Endothelial cell of umbilical vein (primary cell): ENCODE data around the gene RSPRY1. TPM values are rescaled to one million over a fixed set of nuclear protein-coding genes. Genes with fewer than 3 reads are reported as not detected.
"Not testable (repeated sequence)": the region's sequence is repeated elsewhere in the genome, so short reads cannot be mapped to it uniquely, and the experiment has no call there.

Source experiments
- BruUV-seq: library from RNA; stranded (reverse); fragments of 400-500 nt; replicated peaks from 2 replicates; lab custom pipeline; 2021; lab: Mats Ljungman, UMichigan
- CTCF ChIA-PET: fragments of 300-600, 350-600 bp; sonication (Branson Sonifier 250); formaldehyde crosslinking; loops from one replicate; lab custom pipeline; 2021; ENCODE audit warnings: antibody characterized with exemption, inconsistent platforms; lab: Charles Lee
- POLR2A ChIA-PET: fragments of 300-600, 350-600 bp; sonication (Branson Sonifier 250); formaldehyde crosslinking; loops from one replicate; lab custom pipeline; 2021; ENCODE audit warnings: antibody characterized with exemption, inconsistent platforms; lab: Charles Lee
- DNase-seq: peaks from one replicate; pipeline ENCODE4 v3.0.0-alpha.2; 2011; ENCODE audit warnings: low read depth, low spot score
- FAIRE-seq: peaks from 2 replicates; lab custom pipeline; 2011; peaks lifted over from hg19 to GRCh38; lab: Jason Lieb, UNC
- H2AFZ ChIP-seq: 2 replicates; pipeline ENCODE4 v1.6.0; 2012; ENCODE audit warnings: low read depth, low read length, control low read depth, inconsistent platforms
- H3K27ac ChIP-seq: 2 replicates; pipeline ENCODE4 v1.5.1; 2011; ENCODE audit warnings: low read depth, mild to moderate bottlenecking, control low read depth, low read length, moderate library complexity; ENCODE audit not compliant: insufficient read depth
- H3K27me3 ChIP-seq, 2 experiments: 2 replicates each; pipeline versions ENCODE4 v1.6.0 to v1.6.1; 2011; ENCODE audit warnings: low read length in 2 of 2, mixed read lengths in 1 of 2; ENCODE audit not compliant: control insufficient read depth in 2 of 2, insufficient read depth in 2 of 2
- H3K36me3 ChIP-seq, 2 experiments: 2 replicates in 1 of 2; 3 replicates in 1 of 2; pipeline ENCODE4 v1.5.1; 2011; ENCODE audit warnings: low read length in 2 of 2, mild to moderate bottlenecking in 1 of 2, moderate library complexity in 1 of 2; ENCODE audit not compliant: control insufficient read depth in 2 of 2, insufficient read depth in 2 of 2; ENCODE audit errors: extremely low read depth in 1 of 2
- H3K4me1 ChIP-seq: 3 replicates; pipeline ENCODE4 v1.5.1; 2011; ENCODE audit warnings: mild to moderate bottlenecking, low read length; ENCODE audit not compliant: control insufficient read depth, insufficient read depth; ENCODE audit errors: extremely low read depth
- H3K4me2 ChIP-seq: 2 replicates; pipeline ENCODE4 v1.6.1; 2011; ENCODE audit warnings: low read length, control low read depth, mixed read lengths; ENCODE audit not compliant: insufficient read depth
- H3K4me3 ChIP-seq, 3 experiments: fragments of 200-600 bp in 1 of 3; sonication (generic), shearing (Covaris generic) in 1 of 3; replicated peaks in 1 of 3; 2 replicates each; pipeline ENCODE4 v1.5.1; 2011 to 2016; ENCODE audit warnings: control low read depth in 3 of 3, low read length in 3 of 3, mild to moderate bottlenecking in 2 of 3, inconsistent platforms in 1 of 3, low read depth in 1 of 3, moderate library complexity in 1 of 3; ENCODE audit not compliant: insufficient read depth in 1 of 3
- H3K79me2 ChIP-seq: 2 replicates; pipeline ENCODE4 v1.6.0; 2012; ENCODE audit warnings: low read length, inconsistent platforms; ENCODE audit not compliant: control insufficient read depth, insufficient read depth
- H3K9ac ChIP-seq: replicated peaks from 2 replicates; pipeline ENCODE3; 2011; ENCODE audit warnings: low read length, control low read depth; ENCODE audit not compliant: insufficient read depth; ENCODE audit errors: extremely low read depth
- H3K9me1 ChIP-seq: replicated peaks from 3 replicates; pipeline ENCODE4 v1.6.0; 2011; ENCODE audit warnings: mild to moderate bottlenecking, low read length; ENCODE audit not compliant: control insufficient read depth, insufficient read depth; ENCODE audit errors: extremely low read depth
- H3K9me3 ChIP-seq: replicated peaks from 2 replicates; pipeline ENCODE4 v1.5.1; 2012; ENCODE audit warnings: low read length, inconsistent platforms; ENCODE audit not compliant: control insufficient read depth, insufficient read depth
- H4K20me1 ChIP-seq: replicated peaks from 2 replicates; pipeline ENCODE3; 2011; ENCODE audit warnings: mild to moderate bottlenecking, low read length; ENCODE audit not compliant: control insufficient read depth, insufficient read depth; ENCODE audit errors: extremely low read depth
- EZH2 ChIP-seq: IDR thresholded peaks from 2 replicates; pipeline ENCODE4 v1.6.1; 2012; ENCODE audit warnings: borderline replicate concordance, low read depth, mild to moderate bottlenecking, moderate library complexity, low read length, inconsistent platforms; ENCODE audit not compliant: severe bottlenecking
- FOS ChIP-seq: IDR thresholded peaks from 2 replicates; pipeline ENCODE4 v1.6.1; 2011; ENCODE audit warnings: mild to moderate bottlenecking, low read length, moderate library complexity, borderline replicate concordance; ENCODE audit not compliant: insufficient read depth
- GATA2 ChIP-seq: IDR thresholded peaks from 2 replicates; pipeline ENCODE4 v1.7.0; 2011; ENCODE audit warnings: low read depth, mild to moderate bottlenecking, moderate library complexity, mixed read lengths, low read length; ENCODE audit not compliant: insufficient read length, insufficient read depth
- JUN ChIP-seq: IDR thresholded peaks from 2 replicates; pipeline ENCODE4 v1.6.1; 2011; ENCODE audit warnings: borderline replicate concordance, low read depth; ENCODE audit not compliant: insufficient read length, insufficient read depth
- MYC ChIP-seq: IDR thresholded peaks from one replicate; pipeline ENCODE4 v1.6.1; 2011; ENCODE audit warnings: mild to moderate bottlenecking, low read depth, low read length
- POLR2A ChIP-seq: IDR thresholded peaks from 2 replicates; pipeline ENCODE4 v1.6.1; 2012; ENCODE audit warnings: low read depth, mild to moderate bottlenecking, control low read depth, low read length
- POLR2AphosphoS5 ChIP-seq: IDR thresholded peaks from 2 replicates; pipeline ENCODE4 v1.6.1; 2012; ENCODE audit warnings: low read depth, mild to moderate bottlenecking, control low read depth, low read length, moderate library complexity; ENCODE audit not compliant: insufficient read depth
- dilution Hi-C: fragments of 300-500 bp; cut with MboI; formaldehyde crosslinking; loops from one replicate; pipeline ENCODE4 v1.15.0; 2019; ENCODE audit warnings: low sequenced_read_pairs; ENCODE audit not compliant: extremely low pct_ligation_motif_present
- intact Hi-C: fragments of 100-400 bp; cut with micrococcal nuclease; formaldehyde crosslinking; loops from one replicate; pipeline ENCODE4 v1.10.0; 2022
- polyA plus RNA-seq, 4 experiments: library from polyadenylated mRNA; depleted of rRNA in 3 of 4; stranded (reverse) in 3 of 4; unstranded in 1 of 4; fragments of >200 nt; gene quantifications; 2 replicates each; pipeline versions ENCODE4 v1.2.1 to v1.2.3, GENCODE V29; 2011 to 2012; ENCODE audit warnings: missing spikeins in 1 of 4
- total RNA-seq: library from RNA; stranded (reverse); gene quantifications from 2 replicates; pipeline ENCODE4 v1.2.3, GENCODE V29; 2021
- TF ChIP-seq, protein P1 (sequence below), 2 donors: IDR thresholded peaks; 1 replicate in 1 of 2; 2 replicates in 1 of 2; pipeline ENCODE4 v1.5.1; 2011; ENCODE audit warnings: low read length in 2 of 2, mild to moderate bottlenecking in 2 of 2, moderate library complexity in 2 of 2, control low read depth in 1 of 2, inconsistent platforms in 1 of 2, low read depth in 1 of 2; ENCODE audit not compliant: insufficient read depth in 1 of 2; ENCODE audit errors: extremely low read depth in 1 of 2
- TF ChIP-seq, protein P2 (sequence below): IDR thresholded peaks from 2 replicates; pipeline ENCODE4 v1.6.1; 2011; ENCODE audit not compliant: insufficient read depth, insufficient read length

The RSPRY1 gene
- total and polyA plus RNA-seq, 2 donors (not counting 3 experiments of a cell fraction or from before 2014, with no cell fraction given) = 28.5 to 55.1 TPM

DNA sequence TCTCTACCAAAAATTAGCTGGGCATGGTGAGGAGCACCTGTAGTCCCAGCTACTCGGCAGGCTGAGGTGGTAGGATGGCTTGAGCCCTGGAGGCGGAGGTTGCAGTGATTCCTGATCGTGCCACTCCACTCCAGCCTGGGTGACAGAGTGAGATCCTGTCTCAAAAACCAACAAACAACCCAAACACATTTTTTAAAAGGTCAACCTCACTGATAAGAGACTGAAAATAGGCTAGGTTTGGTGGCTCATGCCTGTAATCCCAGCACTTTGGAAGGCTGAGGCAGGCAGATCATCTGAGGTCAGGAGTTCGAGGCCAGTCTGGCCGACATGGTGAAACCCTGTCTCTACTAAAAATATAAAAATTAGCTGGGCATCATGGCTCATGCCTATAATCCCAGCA, 89.8 kb downstream of the RSPRY1 start:
- H3K27me3 ChIP-seq, H4K20me1 ChIP-seq, POLR2A ChIA-PET, dilution Hi-C loops, H3K9me1 ChIP-seq, intact Hi-C loops, H2AFZ ChIP-seq, H3K79me2 ChIP-seq, FAIRE-seq, H3K36me3 ChIP-seq, H3K9me3 ChIP-seq, BruUV-seq, H3K27ac ChIP-seq, H3K4me2 ChIP-seq, DNase-seq, H3K4me3 ChIP-seq, H3K9ac ChIP-seq: not testable (repeated sequence)
- CTCF ChIA-PET = interaction anchor here (1.2 kb wide), 1 partner anchor 10 kb away, joined by 4 read pairs; no protein-coding TSS in a partner anchor
- peaks cover 18% of the 10 kb centered on the region for H3K4me1 ChIP-seq

DNA sequence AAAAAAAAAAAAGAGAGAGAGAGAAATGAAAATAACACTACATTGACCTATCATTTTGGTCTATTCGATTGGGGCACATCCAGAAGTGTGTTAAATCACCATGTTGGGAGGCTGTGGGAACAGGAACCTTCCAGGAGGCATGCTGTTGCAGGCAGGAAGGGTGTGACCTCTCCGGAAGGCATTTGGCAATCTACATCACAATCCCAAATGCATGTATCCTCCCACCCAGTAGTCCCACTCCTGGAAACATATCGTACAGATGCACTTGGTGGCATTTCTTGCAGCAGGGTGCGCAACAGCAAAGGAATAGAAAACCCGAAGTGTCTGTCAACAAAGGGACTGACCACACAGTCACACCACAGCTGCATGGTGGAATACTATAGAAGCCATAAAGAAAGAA, 90.5 kb downstream of the RSPRY1 start:
- POLR2A ChIA-PET = no interaction called here
- H3K4me2 ChIP-seq = peak overlapping the region; percentile 4

More for the DNA sequence above, 90.5 kb downstream of the RSPRY1 start:
- no peaks in the 10 kb centered on the region for H3K9me1 ChIP-seq
- no peaks in the 10 kb centered on the region for H3K79me2 ChIP-seq
- H4K20me1 ChIP-seq = no peaks in the 10 kb centered on the region
- no peaks in the 10 kb centered on the region for H3K9me3 ChIP-seq
- no peaks in the 10 kb centered on the region for H3K27me3 ChIP-seq
- peak overlapping the region; percentile 35 for H2AFZ ChIP-seq
- no peak for TF ChIP-seq POLR2A
- no peak for TF ChIP-seq JUN
- TF ChIP-seq GATA2 = no peak
- TF ChIP-seq, protein P1, sequence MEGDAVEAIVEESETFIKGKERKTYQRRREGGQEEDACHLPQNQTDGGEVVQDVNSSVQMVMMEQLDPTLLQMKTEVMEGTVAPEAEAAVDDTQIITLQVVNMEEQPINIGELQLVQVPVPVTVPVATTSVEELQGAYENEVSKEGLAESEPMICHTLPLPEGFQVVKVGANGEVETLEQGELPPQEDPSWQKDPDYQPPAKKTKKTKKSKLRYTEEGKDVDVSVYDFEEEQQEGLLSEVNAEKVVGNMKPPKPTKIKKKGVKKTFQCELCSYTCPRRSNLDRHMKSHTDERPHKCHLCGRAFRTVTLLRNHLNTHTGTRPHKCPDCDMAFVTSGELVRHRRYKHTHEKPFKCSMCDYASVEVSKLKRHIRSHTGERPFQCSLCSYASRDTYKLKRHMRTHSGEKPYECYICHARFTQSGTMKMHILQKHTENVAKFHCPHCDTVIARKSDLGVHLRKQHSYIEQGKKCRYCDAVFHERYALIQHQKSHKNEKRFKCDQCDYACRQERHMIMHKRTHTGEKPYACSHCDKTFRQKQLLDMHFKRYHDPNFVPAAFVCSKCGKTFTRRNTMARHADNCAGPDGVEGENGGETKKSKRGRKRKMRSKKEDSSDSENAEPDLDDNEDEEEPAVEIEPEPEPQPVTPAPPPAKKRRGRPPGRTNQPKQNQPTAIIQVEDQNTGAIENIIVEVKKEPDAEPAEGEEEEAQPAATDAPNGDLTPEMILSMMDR (IDR thresholded peaks at IDR 0.05; ENCODE audit: extremely low read depth in 1 of 2, insufficient read depth in 1 of 2, low read depth in 1 of 2, low read length in 2 of 2) = no peak
- no peak for TF ChIP-seq FOS
- TF ChIP-seq EZH2 = no peak
- no peak for TF ChIP-seq MYC
- TF ChIP-seq POLR2AphosphoS5 = no peak
- TF ChIP-seq, protein P2, sequence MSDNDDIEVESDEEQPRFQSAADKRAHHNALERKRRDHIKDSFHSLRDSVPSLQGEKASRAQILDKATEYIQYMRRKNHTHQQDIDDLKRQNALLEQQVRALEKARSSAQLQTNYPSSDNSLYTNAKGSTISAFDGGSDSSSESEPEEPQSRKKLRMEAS = no peak
- peaks cover 18% of the 10 kb centered on the region for H3K4me1 ChIP-seq
- no peaks in the 10 kb centered on the region for H3K36me3 ChIP-seq
- CTCF ChIA-PET = no interaction called here
- H3K4me3 ChIP-seq = no peak overlapping the region
- FAIRE-seq (peak; percentile 64), DNase-seq (no peak)
- intact Hi-C loops (no loop called here), dilution Hi-C loops (no loop called here)
- BruUV-seq = no TSS peak
- no peak overlapping the region for H3K27ac ChIP-seq
- H3K9ac ChIP-seq = no peak overlapping the region
